Dermis blood vessel endothelial cell (primary cell): ENCODE measurements around the gene ATP2C2. TPM values are rescaled to one million over a fixed set of nuclear protein-coding genes. Genes with fewer than 3 reads are reported as not detected.

ENCODE experiments used
- DNase-seq: peaks from one replicate; pipeline ENCODE4 v3.0.0; 2010
- total RNA-seq: library from RNA; depleted of rRNA; stranded (reverse); fragments of >200 nt; gene quantifications from 2 replicates; pipeline ENCODE4 v1.2.3, GENCODE V29; 2014

Gene ATP2C2
- total RNA-seq, 1 donor from 2014 or later = not detected

- DNase-seq = peak; percentile 32
Observed at GRCh38 chr16:84478172-84478947, 110.0 kb downstream of the ATP2C2 start.

GRCh38 chr16:84479716-84480450 lies 111.5 kb downstream of the ATP2C2 start:
- no peak for DNase-seq

- DNase-seq = no peak
Observed at GRCh38 chr16:84481051-84481735, 112.9 kb downstream of the ATP2C2 start.

- DNase-seq = peak; percentile 48
Observed at GRCh38 chr16:84482001-84482891, 113.9 kb downstream of the ATP2C2 start.

- DNase-seq = no peak
Observed at GRCh38 chr16:84482951-84483881, 114.9 kb downstream of the ATP2C2 start.

- no peak for DNase-seq
Observed at GRCh38 chr16:84483882-84484565, 115.7 kb downstream of the ATP2C2 start.

- peak; percentile 84 for DNase-seq
Observed at GRCh38 chr16:84484579-84485254, 116.4 kb downstream of the ATP2C2 start.

- DNase-seq = no peak
Observed at GRCh38 chr16:84485255-84486010, 117.1 kb downstream of the ATP2C2 start.

- DNase-seq = no peak
Observed at GRCh38 chr16:84486126-84486525, 117.8 kb downstream of the ATP2C2 start.

- no peak for DNase-seq
Observed at GRCh38 chr16:84486551-84487235, 118.4 kb downstream of the ATP2C2 start.

- DNase-seq = no peak
Observed at GRCh38 chr16:84487358-84487757, 119.0 kb downstream of the ATP2C2 start.

GRCh38 chr16:84489131-84489530 lies 120.8 kb downstream of the ATP2C2 start:
- no peak for DNase-seq

- DNase-seq = no peak
Observed at GRCh38 chr16:84495506-84495905, 127.2 kb downstream of the ATP2C2 start.

- no peak for DNase-seq
Observed at GRCh38 chr16:84496991-84497390, 128.7 kb downstream of the ATP2C2 start.

GRCh38 chr16:84497418-84498222 lies 129.3 kb downstream of the ATP2C2 start:
- DNase-seq = no peak

GRCh38 chr16:84498223-84498610 lies 129.9 kb downstream of the ATP2C2 start:
- DNase-seq = no peak

GRCh38 chr16:84498859-84499620 lies 130.7 kb downstream of the ATP2C2 start:
- DNase-seq = no peak
